ENCODE measurements around the gene AHRR. TPM values are rescaled to one million over a fixed set of nuclear protein-coding genes. Genes with fewer than 3 reads are reported as not detected.

Gene AHRR
- total RNA-seq, 1 donor from 2014 or later: 2.0 TPM

DNA sequence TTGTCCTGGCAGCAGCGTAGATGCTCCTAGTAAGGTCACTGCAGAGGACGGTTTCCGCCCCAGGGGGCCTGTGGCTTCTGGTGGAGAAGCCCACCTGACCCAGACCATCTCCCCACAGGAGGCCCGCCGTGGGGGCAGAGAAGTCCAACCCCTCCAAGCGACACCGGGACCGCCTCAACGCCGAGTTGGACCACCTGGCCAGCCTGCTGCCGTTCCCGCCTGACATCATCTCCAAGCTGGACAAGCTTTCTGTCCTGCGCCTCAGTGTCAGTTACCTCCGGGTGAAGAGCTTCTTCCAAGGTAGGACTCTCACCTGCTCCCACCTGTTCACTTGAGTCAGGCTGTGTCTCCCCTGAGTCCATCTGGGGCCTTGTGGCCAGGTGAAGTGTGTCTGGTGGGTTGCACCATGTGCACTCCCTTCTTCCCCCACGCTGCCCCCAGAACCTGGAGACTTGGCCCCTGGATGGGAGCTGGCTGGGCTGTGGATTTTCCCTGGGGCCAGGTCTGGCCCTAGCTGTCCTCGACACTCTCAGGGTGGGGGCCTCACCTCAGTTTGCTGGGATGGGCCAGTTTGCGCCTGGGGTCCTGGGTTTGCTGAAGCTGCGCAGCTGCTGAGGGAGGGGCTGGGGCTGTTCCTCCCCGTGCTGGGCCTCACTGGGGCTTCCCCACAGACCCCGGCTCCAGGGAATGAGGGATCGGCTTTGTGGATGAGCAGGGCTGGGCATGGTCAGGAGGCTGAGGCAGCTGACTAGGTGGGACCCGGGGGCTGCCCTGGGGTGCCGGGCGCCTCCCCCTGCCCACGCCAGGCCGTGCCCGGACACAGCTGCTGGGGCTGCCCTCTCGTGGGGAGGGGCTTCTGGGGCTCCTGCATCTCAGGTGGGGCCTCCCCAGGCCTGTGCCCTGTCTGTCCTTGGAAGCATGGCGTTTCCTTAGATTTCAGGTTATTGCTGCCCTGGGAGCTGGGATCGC lies 32.4 kb downstream of the AHRR start:
- Mint-ChIP-seq H3K36me3 (ENCODE audit: unreplicated experiment) (no peaks in the 10 kb centered on the region), H3K9me3 (ENCODE audit: unreplicated experiment) (peaks cover 2% of the 10 kb centered on the region), H3K27ac (ENCODE audit: unreplicated experiment) (no peak overlapping the region), H3K4me1 (ENCODE audit: low read depth, unreplicated experiment) (no peaks in the 10 kb centered on the region), H3K27me3 (ENCODE audit: unreplicated experiment) (peaks cover 3% of the 10 kb centered on the region), H3K4me3 (ENCODE audit: unreplicated experiment) (no peak overlapping the region)
- DNase-seq: no peak
- TF ChIP-seq, protein P1, sequence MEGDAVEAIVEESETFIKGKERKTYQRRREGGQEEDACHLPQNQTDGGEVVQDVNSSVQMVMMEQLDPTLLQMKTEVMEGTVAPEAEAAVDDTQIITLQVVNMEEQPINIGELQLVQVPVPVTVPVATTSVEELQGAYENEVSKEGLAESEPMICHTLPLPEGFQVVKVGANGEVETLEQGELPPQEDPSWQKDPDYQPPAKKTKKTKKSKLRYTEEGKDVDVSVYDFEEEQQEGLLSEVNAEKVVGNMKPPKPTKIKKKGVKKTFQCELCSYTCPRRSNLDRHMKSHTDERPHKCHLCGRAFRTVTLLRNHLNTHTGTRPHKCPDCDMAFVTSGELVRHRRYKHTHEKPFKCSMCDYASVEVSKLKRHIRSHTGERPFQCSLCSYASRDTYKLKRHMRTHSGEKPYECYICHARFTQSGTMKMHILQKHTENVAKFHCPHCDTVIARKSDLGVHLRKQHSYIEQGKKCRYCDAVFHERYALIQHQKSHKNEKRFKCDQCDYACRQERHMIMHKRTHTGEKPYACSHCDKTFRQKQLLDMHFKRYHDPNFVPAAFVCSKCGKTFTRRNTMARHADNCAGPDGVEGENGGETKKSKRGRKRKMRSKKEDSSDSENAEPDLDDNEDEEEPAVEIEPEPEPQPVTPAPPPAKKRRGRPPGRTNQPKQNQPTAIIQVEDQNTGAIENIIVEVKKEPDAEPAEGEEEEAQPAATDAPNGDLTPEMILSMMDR (IDR thresholded peaks at IDR 0.05; ENCODE audit: partially characterized antibody, unreplicated experiment): no peak

GRCh38 chr5:354581-355378 lies 33.3 kb downstream of the AHRR start:
- Mint-ChIP-seq H3K27ac (ENCODE audit: unreplicated experiment) (no peak overlapping the region), H3K4me1 (ENCODE audit: low read depth, unreplicated experiment) (no peaks in the 10 kb centered on the region), H3K36me3 (ENCODE audit: unreplicated experiment) (no peaks in the 10 kb centered on the region), H3K4me3 (ENCODE audit: unreplicated experiment) (no peak overlapping the region), H3K9me3 (ENCODE audit: unreplicated experiment) (peaks cover 2% of the 10 kb centered on the region), H3K27me3 (ENCODE audit: unreplicated experiment) (peaks cover 6% of the 10 kb centered on the region)
- TF ChIP-seq, protein P1 (IDR thresholded peaks at IDR 0.05; ENCODE audit: partially characterized antibody, unreplicated experiment): no peak
- DNase-seq: no peak

DNA sequence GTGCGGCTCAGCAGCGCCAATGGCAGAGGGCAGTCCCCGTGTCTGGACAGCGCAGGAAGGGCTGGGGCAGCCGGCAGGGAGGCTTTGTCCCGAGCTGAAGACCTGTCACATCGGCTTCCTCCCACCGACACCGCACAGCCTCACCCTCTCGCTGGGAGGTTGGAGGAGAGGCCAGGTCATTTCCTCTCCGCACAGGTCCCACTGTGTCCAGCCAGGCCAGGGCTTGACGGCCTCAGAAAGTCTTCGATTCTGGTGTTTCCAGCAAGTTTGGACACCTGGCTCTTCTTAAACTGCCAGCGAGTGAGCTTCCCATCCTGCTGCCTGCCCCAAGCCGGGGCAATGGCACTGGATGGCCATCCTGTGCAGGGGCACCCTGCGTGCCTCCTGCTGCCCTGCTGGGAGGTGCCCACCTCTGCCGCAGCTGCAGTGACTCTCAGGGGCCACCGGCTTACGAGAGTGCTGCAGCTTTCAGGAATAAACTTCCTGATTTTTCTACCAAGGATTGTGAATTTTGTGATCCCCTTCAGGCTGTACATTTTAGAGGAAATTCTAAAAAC lies 33.9 kb downstream of the AHRR start:
- peaks cover 6% of the 10 kb centered on the region for H3K27me3 Mint-ChIP-seq (ENCODE audit: unreplicated experiment)
- no peak for DNase-seq
- peaks cover 3% of the 10 kb centered on the region for H3K36me3 Mint-ChIP-seq (ENCODE audit: unreplicated experiment)
- no peaks in the 10 kb centered on the region for H3K4me1 Mint-ChIP-seq (ENCODE audit: low read depth, unreplicated experiment)
- no peak overlapping the region for H3K27ac Mint-ChIP-seq (ENCODE audit: unreplicated experiment)
- peaks cover 2% of the 10 kb centered on the region for H3K9me3 Mint-ChIP-seq (ENCODE audit: unreplicated experiment)
- no peak overlapping the region for H3K4me3 Mint-ChIP-seq (ENCODE audit: unreplicated experiment)
- TF ChIP-seq, protein P1 (IDR thresholded peaks at IDR 0.05; ENCODE audit: partially characterized antibody, unreplicated experiment): no peak

GRCh38 chr5:355958-356357 lies 34.4 kb downstream of the AHRR start:
- Mint-ChIP-seq H3K27ac (ENCODE audit: unreplicated experiment) (no peak overlapping the region), H3K4me1 (ENCODE audit: low read depth, unreplicated experiment) (no peaks in the 10 kb centered on the region), H3K9me3 (ENCODE audit: unreplicated experiment) (peaks cover 2% of the 10 kb centered on the region), H3K4me3 (ENCODE audit: unreplicated experiment) (no peak overlapping the region), H3K27me3 (ENCODE audit: unreplicated experiment) (peaks cover 6% of the 10 kb centered on the region), H3K36me3 (ENCODE audit: unreplicated experiment) (peaks cover 6% of the 10 kb centered on the region)
- no peak for DNase-seq
- TF ChIP-seq, protein P1 (IDR thresholded peaks at IDR 0.05; ENCODE audit: partially characterized antibody, unreplicated experiment): no peak

Data from glutamatergic neuron (in vitro differentiated cells).